Cerebellar nuclear complex (tissue), 1 donor: Measurements from ENCODE around the gene SLC2A11.
"Not testable (repeated sequence)": the region's sequence is repeated elsewhere in the genome, so short reads cannot be mapped to it uniquely, and the experiment has no call there.

Experiments
- DNase-seq, 2 experiments: peaks; one replicate each; lab custom pipeline; 2025; lab: John Stamatoyannopoulos, UW

SLC2A11 gene

DNA sequence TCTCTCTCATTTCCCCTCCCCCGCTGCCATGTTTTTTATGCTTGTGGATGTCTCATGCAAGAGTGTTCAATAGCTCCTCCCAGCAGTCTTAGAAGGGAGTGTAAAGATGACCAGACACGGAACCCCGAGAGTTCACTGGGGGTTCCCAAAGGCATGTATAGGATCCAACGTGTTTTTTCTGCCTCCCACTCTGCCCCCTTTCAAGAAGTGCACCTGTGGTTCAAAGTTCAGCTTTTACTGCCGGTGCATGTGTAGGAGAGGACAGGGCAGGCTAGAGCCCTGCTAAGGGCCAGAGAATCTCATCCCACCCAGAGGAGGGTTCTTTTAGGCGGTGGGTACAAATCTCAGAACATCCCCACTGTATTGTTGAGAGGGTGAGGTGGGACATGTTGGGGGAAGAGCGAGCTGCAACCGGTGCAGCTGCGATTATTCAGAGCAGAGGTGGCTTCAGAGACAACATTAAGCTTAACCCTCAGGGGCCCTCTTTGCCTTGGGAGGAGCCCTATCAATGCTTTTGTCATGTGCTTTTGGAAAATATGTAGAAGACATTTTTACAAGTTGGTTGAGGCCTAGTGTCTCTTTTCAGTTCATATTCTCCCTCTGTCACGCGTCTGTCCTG lies 51.0 kb downstream of the SLC2A11 start:
- DNase-seq, result no peak

DNA sequence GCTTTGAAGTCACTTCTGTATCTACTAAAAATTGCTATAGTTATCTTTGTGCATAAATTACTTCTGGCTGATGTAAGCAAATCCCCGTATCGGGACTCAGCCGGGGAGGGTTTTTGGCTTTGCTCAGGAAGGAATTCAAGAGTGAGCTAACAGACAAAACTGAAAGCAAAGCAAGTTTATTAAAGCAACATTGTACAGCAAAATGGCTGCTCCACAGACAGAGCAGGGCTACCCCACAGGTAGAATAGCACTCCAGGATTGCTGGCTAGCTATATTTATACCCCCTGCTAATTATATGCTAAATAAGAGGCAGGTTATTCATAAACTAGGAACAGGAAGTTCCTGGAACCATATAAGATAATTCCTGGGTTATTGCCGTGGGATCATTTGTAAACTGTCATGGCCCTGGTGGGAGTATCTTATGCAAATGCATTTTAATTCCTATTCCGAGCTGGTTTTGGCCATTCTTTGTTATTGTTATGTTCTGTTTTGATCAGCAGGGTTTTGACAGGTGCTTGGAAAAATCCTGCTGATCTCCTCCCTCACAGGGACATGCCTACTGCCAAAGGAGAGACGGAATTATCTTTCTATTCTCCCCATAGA lies 51.7 kb downstream of the SLC2A11 start:
- no peak for DNase-seq

DNA sequence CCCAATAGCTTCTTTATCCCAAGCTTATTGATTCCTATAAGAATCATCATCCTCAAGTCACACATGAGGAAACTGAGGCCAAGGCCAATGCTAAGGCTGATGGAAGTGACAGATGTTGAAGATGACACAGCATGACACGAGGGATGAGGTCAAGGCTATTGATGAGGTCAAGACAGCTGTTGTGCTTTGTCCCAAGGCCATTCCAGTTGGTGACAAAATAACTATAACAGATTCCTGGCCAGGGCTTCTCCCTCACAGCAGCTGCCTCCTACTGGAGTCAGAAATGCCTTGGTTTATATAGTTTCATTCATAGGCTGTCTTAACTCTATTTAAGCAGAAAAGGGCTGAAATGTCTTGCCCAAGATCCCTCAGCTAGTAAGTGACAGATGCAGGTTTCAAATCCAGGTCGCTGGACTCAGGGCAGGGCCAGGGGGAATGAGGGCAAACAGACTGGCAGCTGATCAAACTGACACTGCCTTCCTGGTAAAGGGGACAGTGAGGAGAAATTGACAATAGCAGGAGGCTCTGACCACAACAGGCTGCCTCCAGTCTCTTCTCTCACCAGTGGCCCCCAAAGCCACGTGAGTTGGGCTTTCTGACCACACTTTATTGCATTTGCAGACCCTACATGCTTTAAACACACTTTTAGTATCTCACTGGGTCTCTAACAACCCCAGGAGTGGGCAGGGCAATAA lies 53.0 kb downstream of the SLC2A11 start:
- no peak for DNase-seq

DNA sequence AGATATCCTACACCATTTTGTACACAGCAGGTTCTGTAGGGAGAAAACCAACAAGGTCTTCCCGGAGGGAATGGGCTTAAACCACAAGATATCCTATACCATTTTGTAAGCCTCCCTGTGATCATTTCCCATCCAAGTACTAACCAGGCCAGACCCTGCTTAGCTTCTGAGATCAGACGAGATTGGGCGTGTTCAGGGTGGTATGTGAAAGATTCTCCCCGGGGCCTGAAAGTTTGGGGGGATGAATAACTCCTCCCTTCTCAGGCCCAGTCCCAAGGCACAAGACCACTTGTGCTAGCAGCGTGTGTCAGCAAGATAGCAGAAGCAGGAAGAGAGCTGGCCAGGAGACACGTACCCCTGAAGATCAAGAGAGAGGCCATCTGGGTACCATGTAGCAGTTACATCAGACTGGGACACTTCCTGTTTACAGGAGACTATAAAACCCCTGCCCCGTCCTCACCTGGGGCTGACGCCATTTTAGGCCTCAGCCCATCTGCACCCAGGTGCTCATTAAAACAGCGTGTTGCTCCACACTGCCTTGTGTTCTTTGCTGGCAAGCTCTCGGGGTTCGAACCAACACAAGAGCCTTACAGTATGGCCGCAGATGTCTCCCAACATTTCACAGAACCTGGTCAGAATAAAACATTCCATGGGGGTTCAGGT lies 53.8 kb downstream of the SLC2A11 start:
- DNase-seq, result no peak

DNA sequence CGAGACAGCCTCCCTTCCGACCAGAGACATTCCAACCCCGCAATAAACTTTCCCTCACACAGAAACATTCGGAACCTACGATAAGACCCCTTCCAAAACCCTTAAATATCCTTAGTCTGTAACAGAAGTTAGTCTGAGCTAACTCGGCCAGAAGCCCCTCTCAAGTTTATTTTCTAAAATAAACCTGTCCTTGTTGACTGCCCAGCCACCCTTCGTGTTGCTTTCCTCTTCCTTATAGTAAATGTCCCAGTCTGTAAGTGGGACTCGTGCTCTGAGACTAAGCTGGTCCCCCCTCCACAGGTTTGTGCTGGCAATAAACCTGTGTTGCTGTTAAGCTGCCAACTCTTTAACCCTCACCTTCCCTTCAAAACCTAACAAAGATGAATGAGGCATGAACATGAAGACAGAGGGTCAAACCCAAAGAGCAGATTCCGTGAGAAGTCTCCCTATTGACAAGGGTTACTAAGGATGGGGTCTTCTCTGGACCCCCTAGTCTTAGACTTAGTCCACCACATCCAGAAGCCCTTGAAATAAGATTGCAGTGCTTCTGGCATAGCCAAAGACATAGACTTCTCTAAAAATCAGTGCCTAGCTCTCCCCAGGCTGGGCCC lies 54.7 kb downstream of the SLC2A11 start:
- DNase-seq, result no peak

DNA sequence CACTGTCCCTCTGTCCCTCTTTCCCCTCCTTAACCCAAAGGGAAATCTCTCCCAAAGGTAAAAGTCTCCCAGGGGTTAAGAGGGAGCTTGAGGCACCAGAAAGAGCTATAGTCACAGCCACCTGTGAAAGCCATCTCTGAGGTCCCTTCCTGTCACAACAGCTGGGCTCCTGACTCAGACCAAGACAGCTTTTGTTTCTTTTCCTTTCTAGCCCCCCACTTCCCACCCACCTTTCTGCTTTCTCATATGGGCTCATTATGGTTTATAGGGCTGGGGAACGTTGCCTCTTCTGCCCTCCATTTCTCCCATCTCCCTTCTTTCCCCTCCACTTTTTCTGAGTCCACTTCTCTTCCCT lies 55.6 kb downstream of the SLC2A11 start:
- no peak for DNase-seq

DNA sequence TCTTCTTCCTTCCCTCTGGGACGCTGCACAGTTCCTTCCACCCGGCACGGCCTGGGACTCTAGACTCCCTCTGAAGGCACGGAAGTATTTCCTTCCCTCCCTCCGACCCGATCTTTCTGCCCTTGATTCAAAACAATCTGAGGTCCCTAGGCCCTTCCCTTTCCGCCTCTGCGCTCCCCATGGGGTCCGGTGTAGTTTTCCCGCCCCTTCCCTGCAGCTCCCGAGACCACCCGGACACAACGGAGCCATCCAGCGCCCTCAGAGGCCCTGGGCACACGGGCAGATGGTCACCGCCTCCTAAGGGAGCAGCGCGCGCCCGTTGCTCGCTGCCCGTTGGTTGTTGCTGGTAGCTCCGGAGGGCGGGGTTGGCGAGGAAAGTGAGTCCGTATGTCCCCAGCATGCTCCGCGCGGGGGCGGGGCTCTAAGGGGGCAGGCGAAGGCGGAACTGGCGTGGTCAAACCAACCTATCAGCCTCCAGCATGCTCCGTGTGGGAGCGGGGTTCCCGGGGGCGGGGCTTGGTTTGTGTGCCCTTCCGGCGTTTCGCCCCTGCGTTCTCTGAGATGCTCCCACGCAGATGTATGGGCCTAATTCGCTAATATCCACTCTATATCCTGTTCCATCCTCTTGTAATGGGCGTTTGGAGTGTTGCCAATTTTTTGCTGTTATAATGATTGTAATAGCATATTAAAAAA lies 56.1 kb downstream of the SLC2A11 start:
- peak; percentile 94 to 98 for DNase-seq

DNA sequence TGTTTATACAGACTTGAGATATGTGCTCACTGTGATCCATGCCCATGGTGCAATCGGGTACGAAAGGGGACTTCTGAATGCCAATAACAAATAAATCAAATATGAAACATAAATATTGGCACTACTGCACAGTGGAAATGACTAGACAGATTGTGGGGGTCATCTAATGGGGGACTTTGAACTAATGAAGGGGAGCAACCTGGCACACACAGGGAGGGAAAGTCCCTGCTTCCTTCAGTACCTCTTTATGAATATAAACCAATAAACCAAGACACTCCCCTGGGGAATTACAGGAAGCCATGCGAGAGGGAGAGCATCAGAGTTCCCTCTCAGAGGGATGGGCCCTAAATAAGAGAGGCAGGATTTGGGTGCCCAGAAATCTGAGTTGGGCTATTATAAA lies 57.6 kb downstream of the SLC2A11 start:
- no peak for DNase-seq

DNA sequence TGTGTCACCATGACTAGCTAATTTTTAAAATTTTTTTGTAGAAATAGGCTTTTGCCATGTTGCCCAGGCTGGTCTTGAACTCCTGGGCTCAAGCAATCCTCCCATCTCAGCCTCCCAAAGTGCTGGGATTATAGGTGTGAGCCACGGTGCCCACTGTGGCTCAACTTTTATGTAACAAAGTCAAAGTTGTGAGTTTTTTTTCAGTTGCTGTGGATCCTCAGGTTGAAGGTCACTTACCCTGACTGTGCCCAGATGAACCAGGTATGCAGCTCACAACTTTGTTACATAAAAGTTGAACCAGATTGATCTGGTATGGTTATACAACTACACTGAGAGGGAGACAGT lies 62.6 kb downstream of the SLC2A11 start:
- DNase-seq, result not testable (repeated sequence)

DNA sequence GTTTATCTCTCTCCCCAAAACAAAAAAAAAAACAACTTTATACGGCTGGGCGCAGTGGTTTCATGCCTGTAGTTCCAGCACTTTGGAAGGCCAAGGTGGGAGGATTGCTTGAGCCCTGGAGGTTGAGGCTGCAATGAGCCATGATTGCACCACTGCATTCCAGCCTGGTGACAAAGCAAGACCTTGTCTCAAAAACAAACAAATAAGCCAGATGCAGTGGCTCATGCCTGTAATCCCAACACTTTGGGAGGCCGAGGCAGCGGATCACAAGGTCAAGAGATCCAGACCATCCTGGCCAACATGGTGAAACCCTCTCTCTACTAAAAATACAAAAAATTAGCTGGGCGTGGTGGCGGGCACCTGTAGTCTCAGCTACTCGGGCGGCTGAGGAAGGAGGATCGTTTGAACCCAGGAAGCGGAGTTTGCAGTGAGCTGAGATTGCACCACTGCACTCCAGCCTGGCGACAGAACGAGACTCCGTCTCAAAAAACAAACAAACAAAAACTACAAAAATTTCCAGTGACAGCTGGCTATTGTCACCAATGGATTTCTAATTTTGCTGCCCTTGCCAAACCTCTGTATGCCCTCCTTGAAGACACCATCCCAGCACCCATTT lies 64.0 kb downstream of the SLC2A11 start:
- not testable (repeated sequence) for DNase-seq

DNA sequence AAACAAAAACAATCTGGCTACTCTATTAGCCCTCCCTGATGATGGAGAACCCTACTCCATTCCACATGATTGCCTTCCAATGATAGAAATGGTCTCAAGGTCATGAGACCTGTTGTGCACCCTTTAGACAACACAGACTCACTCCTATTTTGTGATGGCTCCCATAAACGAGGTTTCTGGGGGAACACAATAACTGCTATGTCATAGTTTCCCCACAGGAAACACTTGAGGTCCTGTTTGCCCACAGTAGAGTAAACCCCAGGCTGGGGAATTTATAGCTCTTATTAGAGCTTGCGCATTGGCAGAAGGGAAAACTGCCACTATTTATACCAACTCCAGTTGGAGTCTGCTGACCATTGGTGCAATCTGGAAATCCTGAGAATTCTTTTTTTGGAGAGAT lies 65.2 kb downstream of the SLC2A11 start:
- DNase-seq, result no peak

DNA sequence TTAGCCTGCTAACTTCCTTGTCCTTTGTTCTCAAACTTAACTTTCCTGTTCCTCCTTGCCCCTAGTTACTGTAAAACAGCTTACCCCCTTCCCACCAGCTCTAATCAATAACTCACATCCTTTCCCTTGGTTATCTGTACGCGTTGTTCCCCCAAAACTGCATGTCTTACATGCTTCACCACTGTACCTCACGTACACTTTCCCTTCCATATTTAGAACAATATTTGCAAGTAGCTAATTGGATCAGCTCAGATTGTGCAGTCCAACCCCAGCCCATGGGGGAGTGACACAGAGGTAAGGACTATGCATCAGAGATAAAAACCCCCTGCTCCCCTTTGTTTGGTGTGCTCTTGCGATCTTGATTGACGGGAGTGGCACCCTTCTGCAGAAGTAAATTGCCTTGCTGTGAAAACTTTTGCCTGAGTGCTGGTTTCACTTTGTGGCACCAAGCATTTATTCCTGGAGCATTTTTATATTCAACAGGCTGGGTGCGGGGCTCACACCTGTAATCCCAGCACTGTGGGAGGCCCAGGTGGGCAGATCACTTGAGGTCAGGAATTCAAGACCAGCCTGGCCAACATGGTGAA lies 67.4 kb downstream of the SLC2A11 start:
- no peak for DNase-seq

DNA sequence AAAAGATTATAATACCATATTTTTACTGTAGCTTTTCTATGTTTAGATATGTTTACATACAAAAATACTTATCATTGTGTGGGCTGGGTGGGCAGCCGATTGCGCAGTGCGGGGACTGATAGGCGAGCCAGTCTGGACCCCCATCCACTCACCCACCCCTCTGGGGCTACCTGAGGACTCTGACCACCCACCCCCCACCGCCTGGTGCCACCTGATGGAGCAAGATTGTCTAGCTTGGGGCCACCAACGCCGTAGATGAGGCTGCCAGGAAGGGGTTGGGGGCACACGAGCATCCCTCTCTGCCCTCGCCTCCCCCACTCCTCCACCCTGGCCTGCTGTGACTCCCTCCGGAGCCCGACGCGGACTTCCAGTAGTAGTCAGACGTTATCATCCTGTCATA lies 68.9 kb downstream of the SLC2A11 start:
- no peak for DNase-seq
